H1 (cell line): ENCODE measurements around the gene LY86. TPM values are rescaled to one million over a fixed set of nuclear protein-coding genes. Genes with fewer than 3 reads are reported as not detected.

Experiments
- CTCF ChIA-PET: fragments of 300-600 bp; sonication (Branson Sonifier 250); formaldehyde crosslinking; loops from one replicate; lab custom pipeline; 2021; ENCODE audit not compliant: partially characterized antibody; lab: Charles Lee
- POLR2A ChIA-PET: fragments of 300-600 bp; sonication (Branson Sonifier 250); formaldehyde crosslinking; loops from one replicate; lab custom pipeline; 2021; ENCODE audit warnings: inconsistent platforms; ENCODE audit not compliant: partially characterized antibody; lab: Charles Lee
- DNase-seq, 2 experiments: peaks; one replicate each; pipeline versions ENCODE4 v3.0.0 to v3.0.0-alpha.2; 2010 to 2022; ENCODE audit warnings: low spot score in 2 of 2, low read depth in 1 of 2, mixed read lengths in 1 of 2
- FAIRE-seq: peaks from 2 replicates; lab custom pipeline; 2011; peaks lifted over from hg19 to GRCh38; lab: Jason Lieb, UNC
- H2AFZ ChIP-seq: 2 replicates; pipeline ENCODE4 v1.8.1; 2012; ENCODE audit warnings: low read length, inconsistent platforms
- H2AK5ac ChIP-seq: 2 replicates; pipeline ENCODE4 v1.6.1; 2013; ENCODE audit warnings: low read depth, low read length
- H2BK120ac ChIP-seq: replicated peaks from 2 replicates; pipeline ENCODE3; 2013; ENCODE audit warnings: low read depth, low read length, inconsistent platforms
- H2BK12ac ChIP-seq: 2 replicates; pipeline ENCODE4 v1.6.1; 2013; ENCODE audit warnings: low read depth, low read length
- H2BK15ac ChIP-seq: 2 replicates; pipeline ENCODE4 v1.6.1; 2013; ENCODE audit warnings: low read length
- H2BK20ac ChIP-seq: 2 replicates; pipeline ENCODE4 v1.6.1; 2013; ENCODE audit warnings: low read length
- H2BK5ac ChIP-seq: 2 replicates; pipeline ENCODE4 v1.6.1; 2013; ENCODE audit warnings: low read depth, low read length
- H3K14ac ChIP-seq: 2 replicates; pipeline ENCODE4 v1.6.1; 2013; ENCODE audit warnings: inconsistent platforms; ENCODE audit not compliant: insufficient read length
- H3K18ac ChIP-seq: 2 replicates; pipeline ENCODE4 v1.6.1; 2013; ENCODE audit warnings: low read length; ENCODE audit errors: extremely low read depth
- H3K23ac ChIP-seq: 2 replicates; pipeline ENCODE4 v1.6.1; 2013; ENCODE audit warnings: inconsistent platforms; ENCODE audit not compliant: insufficient read length
- H3K23me2 ChIP-seq: 2 replicates; pipeline ENCODE4 v1.6.1; 2013; ENCODE audit warnings: low read depth, low read length
- H3K27ac ChIP-seq: 2 replicates; pipeline ENCODE4 v1.6.1; 2011; ENCODE audit warnings: low read depth, low read length, inconsistent platforms
- H3K27me3 ChIP-seq, 4 experiments: replicated peaks in 1 of 4; 1 replicate in 1 of 4; 2 replicates in 3 of 4; pipeline versions ENCODE4 v1.6.1 to v1.8.1; 2011 to 2013; ENCODE audit warnings: low read length in 3 of 4, mild to moderate bottlenecking in 3 of 4, inconsistent platforms in 2 of 4, mixed read lengths in 2 of 4, moderate library complexity in 1 of 4; ENCODE audit not compliant: control insufficient read depth in 3 of 4, insufficient read depth in 3 of 4; ENCODE audit errors: extremely low read depth in 1 of 4
- H3K36me3 ChIP-seq, 4 experiments: 2 replicates each; pipeline versions ENCODE4 v1.6.1 to v1.8.1; 2011 to 2013; ENCODE audit warnings: mild to moderate bottlenecking in 4 of 4, low read length in 3 of 4, moderate library complexity in 2 of 4, control low read depth in 1 of 4, inconsistent platforms in 1 of 4; ENCODE audit not compliant: insufficient read depth in 4 of 4, control insufficient read depth in 2 of 4
- H3K4ac ChIP-seq: replicated peaks from 2 replicates; pipeline ENCODE3; 2013; ENCODE audit warnings: low read length, low read depth, mixed read lengths, inconsistent platforms; ENCODE audit not compliant: insufficient read length
- H3K4me1 ChIP-seq, 4 experiments: replicated peaks in 1 of 4; 1 replicate in 1 of 4; 2 replicates in 3 of 4; pipeline versions ENCODE4 v1.6.1 to v1.8.1; 2011 to 2013; ENCODE audit warnings: low read length in 3 of 4, inconsistent platforms in 2 of 4, mixed read lengths in 1 of 4; ENCODE audit not compliant: insufficient read depth in 4 of 4, control insufficient read depth in 3 of 4
- H3K4me2 ChIP-seq, 2 experiments: 2 replicates each; pipeline versions ENCODE4 v1.6.1 to v1.8.1; 2011 to 2013; ENCODE audit warnings: low read depth in 2 of 2, low read length in 2 of 2, control low read depth in 1 of 2, inconsistent platforms in 1 of 2, mild to moderate bottlenecking in 1 of 2; ENCODE audit not compliant: insufficient read depth in 1 of 2
- H3K4me3 ChIP-seq, 4 experiments: fragments of 200-600, 300-600 bp in 1 of 4; sonication (generic), shearing (Covaris generic), sonication (Bioruptor Twin) in 1 of 4; 2 replicates each; pipeline versions ENCODE4 v1.5.1 to v1.8.1; 2011 to 2016; ENCODE audit warnings: low read length in 4 of 4, low read depth in 3 of 4, control low read depth in 2 of 4, inconsistent platforms in 2 of 4, mild to moderate bottlenecking in 2 of 4, mixed read lengths in 1 of 4, moderate library complexity in 1 of 4; ENCODE audit not compliant: insufficient read depth in 2 of 4; ENCODE audit errors: extremely low read depth in 1 of 4
- H3K56ac ChIP-seq: replicated peaks from 2 replicates; pipeline ENCODE3; 2013; ENCODE audit warnings: low read depth, mild to moderate bottlenecking, mixed read lengths, low read length, inconsistent platforms; ENCODE audit not compliant: insufficient read length
- H3K79me1 ChIP-seq: 2 replicates; pipeline ENCODE4 v1.6.1; 2013; ENCODE audit warnings: low read depth, low read length, control low read depth
- H3K79me2 ChIP-seq, 2 experiments: 2 replicates each; pipeline versions ENCODE4 v1.6.1 to v1.8.1; 2012 to 2013; ENCODE audit warnings: low read length in 2 of 2, mild to moderate bottlenecking in 2 of 2, inconsistent platforms in 1 of 2; ENCODE audit not compliant: insufficient read depth in 2 of 2, control insufficient read depth in 1 of 2
- H3K9ac ChIP-seq, 4 experiments: replicated peaks in 1 of 4; 1 replicate in 1 of 4; 2 replicates in 3 of 4; pipeline versions ENCODE4 v1.6.1 to v1.8.1; 2011 to 2013; ENCODE audit warnings: low read depth in 3 of 4, low read length in 3 of 4, control low read depth in 2 of 4, mild to moderate bottlenecking in 2 of 4, moderate library complexity in 2 of 4, inconsistent platforms in 1 of 4; ENCODE audit errors: extremely low read depth in 1 of 4
- H3K9me3 ChIP-seq, 2 experiments: 2 replicates each; pipeline versions ENCODE4 v1.6.1 to v1.8.1; 2012 to 2013; ENCODE audit warnings: mild to moderate bottlenecking in 2 of 2, moderate library complexity in 2 of 2, control low read depth in 1 of 2, inconsistent platforms in 1 of 2, low read depth in 1 of 2, low read length in 1 of 2, mixed read lengths in 1 of 2; ENCODE audit not compliant: insufficient read depth in 2 of 2
- H4K20me1 ChIP-seq, 2 experiments: replicated peaks in 1 of 2; 2 replicates each; pipeline versions ENCODE3 to v1.8.1; 2011 to 2013; ENCODE audit warnings: inconsistent platforms in 2 of 2, low read length in 2 of 2, mild to moderate bottlenecking in 1 of 2; ENCODE audit not compliant: insufficient read depth in 2 of 2, control insufficient read depth in 1 of 2
- H4K5ac ChIP-seq: 2 replicates; pipeline ENCODE4 v1.6.1; 2013; ENCODE audit warnings: low read length, low read depth, mixed read lengths, inconsistent platforms; ENCODE audit not compliant: insufficient read length
- H4K8ac ChIP-seq: 2 replicates; pipeline ENCODE4 v1.8.0; 2013; ENCODE audit warnings: mild to moderate bottlenecking, moderate library complexity, low read length, inconsistent platforms; ENCODE audit not compliant: insufficient read depth; ENCODE audit errors: extremely low read depth
- H4K91ac ChIP-seq: replicated peaks from 2 replicates; pipeline ENCODE3; 2013; ENCODE audit warnings: low read length, mixed read lengths, inconsistent platforms; ENCODE audit not compliant: insufficient read length
- RNF2 ChIP-seq: fragments of 200-900, 300-1000 bp; sonication (generic); IDR thresholded peaks from 2 replicates; pipeline ENCODE4 v1.7.1; 2016; ENCODE audit warnings: borderline replicate concordance, low read depth, mild to moderate bottlenecking, antibody characterized with exemption, low read length; ENCODE audit not compliant: poor library complexity, severe bottlenecking; ENCODE audit errors: missing control alignments
- WGBS, 2 experiments: shearing (Covaris generic) in 1 of 2; methylation state at CpG; one replicate each; pipeline versions ENCODE4 v1.1.6 to v1.1.7; 2013 to 2015; ENCODE audit warnings: low lambda C conversion rate in 2 of 2, mixed read lengths in 2 of 2, inconsistent platforms in 1 of 2, low coverage in 1 of 2, missing lambda C conversion rate in 1 of 2; ENCODE audit not compliant: insufficient replicate concordance in 2 of 2, insufficient coverage in 1 of 2, insufficient read length in 1 of 2; ENCODE audit errors: extremely low coverage in 1 of 2, missing lambda C conversion rate in 1 of 2; 5-methylcytosine and 5-hydroxymethylcytosine counted together
- polyA plus RNA-seq, 7 experiments: library from polyadenylated mRNA; depleted of rRNA in 3 of 7; stranded (reverse) in 5 of 7; unstranded in 2 of 7; fragments of >200 nt in 5 of 7; fragments of 200-250 nt in 2 of 7; gene quantifications; 1 replicate in 5 of 7; 2 replicates in 1 of 7; 4 replicates in 1 of 7; pipeline versions ENCODE4 v1.2.1 to v1.2.3, GENCODE V29; 2011 to 2013; ENCODE audit warnings: missing spikeins in 2 of 7, mixed read lengths in 2 of 7
- total RNA-seq: library from RNA; stranded (reverse); fragmentation: NEBNext Ultra II Directional; extraction: Animal tissue kit (Norgen Biotek cat#: 25700); gene quantifications from 2 replicates; pipeline ENCODE4 v1.2.1, GENCODE V29; 2021

Gene LY86
- total and polyA plus RNA-seq, 2 of the 8 experiments (the other 6 are each of a cell fraction or from before 2014, with no cell fraction given): not detected

DNA sequence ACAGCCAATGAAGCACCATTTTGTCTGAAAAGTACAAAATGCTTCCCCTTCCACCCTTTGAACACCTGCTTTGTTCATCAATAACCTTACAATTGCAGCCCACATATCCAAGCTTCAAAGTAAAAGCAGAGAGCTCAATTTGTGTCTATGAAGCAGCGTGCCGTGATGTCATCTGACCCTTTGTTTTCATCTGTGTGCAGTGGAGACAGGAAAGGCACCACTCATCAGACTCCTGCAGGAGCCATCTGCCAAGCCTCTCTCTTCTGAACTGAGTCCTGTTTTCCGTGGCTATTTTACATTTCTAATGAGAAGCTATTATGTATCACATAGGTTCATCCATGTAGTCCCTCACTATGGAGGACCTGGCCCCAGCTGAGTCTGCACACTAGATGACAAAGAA, 7.5 kb upstream of the LY86 start:
- H3K4ac ChIP-seq: no peak overlapping the region
- H3K23ac ChIP-seq: no peak overlapping the region
- TF ChIP-seq RNF2: no peak

More for the DNA sequence above, 7.5 kb upstream of the LY86 start:
- Histone ChIP-seq H3K79me2 (no peaks in the 10 kb centered on the region), H4K20me1 (no peaks in the 10 kb centered on the region), H3K4me1 (no peaks in the 10 kb centered on the region), H3K9ac (no peak overlapping the region), H3K56ac (no peak overlapping the region), H3K18ac (no peak overlapping the region), H3K79me1 (no peaks in the 10 kb centered on the region), H4K8ac (no peak overlapping the region), H2BK20ac (no peak overlapping the region), H3K23me2 (no peaks in the 10 kb centered on the region), H3K36me3 (no peaks in the 10 kb centered on the region), H3K27me3 (no peaks in the 10 kb centered on the region), H2BK12ac (no peak overlapping the region), H3K9me3 (peaks cover 0 to 8% of the 10 kb centered on the region in 2 experiments; a peak in 1 of 4 replicates), H3K14ac (no peak overlapping the region), H2BK120ac (no peak overlapping the region), H3K4me3 (no peak overlapping the region), H3K4me2 (no peak overlapping the region), H2BK5ac (no peak overlapping the region), H3K27ac (no peak overlapping the region), H4K91ac (no peak overlapping the region), H2AFZ (no peak overlapping the region), H2AK5ac (no peak overlapping the region), H2BK15ac (no peak overlapping the region), H4K5ac (no peak overlapping the region)
- WGBS, 2 experiments: 95% methylated on average over 3 of the region's 3 CpGs; no CpG with 5 or more reads in 1 of the 2 experiments
- CTCF ChIA-PET: no interaction called here
- no peak for FAIRE-seq
- POLR2A ChIA-PET: no interaction called here
- DNase-seq: no peak
